ENCODE measurements around the gene PDPR.
A peak's percentile ranks its signal among the peaks of the same experiment; 100 is the strongest.
"Not testable (repeated sequence)": the region's sequence is repeated elsewhere in the genome, so short reads cannot be mapped to it uniquely, and the experiment has no call there.

Gene PDPR

DNA sequence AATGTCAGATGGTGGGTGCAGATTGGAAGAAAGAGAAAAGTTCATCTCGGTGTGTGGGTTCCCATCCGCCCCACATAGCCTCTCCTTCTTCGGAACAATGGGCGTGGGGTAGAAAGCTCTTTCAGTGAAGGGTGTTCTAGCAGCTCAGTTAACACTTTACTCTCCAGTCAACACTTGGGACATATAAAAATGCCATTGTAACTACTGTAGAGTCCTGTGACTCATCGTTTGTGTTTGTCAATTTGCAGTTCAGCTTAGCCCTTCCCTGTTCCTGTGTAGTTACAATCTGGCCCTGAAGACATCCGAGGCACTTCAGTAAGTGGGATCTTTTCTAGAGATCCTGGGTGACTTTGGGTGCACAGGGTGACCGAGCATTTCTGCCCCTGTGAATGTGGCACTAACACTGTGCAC, 47.9 kb downstream of the PDPR start:
- peak; percentile 81 for DNase-seq (ENCODE audit: low spot score)

DNA sequence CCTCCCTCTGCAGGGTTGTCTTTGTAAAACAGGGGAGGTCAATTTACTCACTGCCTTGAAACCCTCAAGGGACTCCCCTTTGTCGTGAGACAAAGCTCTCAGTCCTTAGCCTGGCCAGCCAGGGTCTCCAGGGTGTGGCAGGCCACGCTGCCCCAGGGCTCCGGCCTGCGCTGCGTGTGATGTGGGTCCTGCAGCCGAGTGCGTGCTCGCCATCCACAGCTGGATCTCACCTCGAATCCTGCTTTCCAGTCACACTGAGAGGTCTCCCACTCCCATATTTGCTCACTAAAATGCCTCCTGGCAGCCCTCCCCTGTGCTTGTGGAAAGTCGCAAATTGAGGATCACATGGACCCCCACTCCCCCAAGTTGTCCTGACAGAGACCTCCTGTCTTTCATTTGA, 49.5 kb downstream of the PDPR start:
- DNase-seq (ENCODE audit: low spot score) = no peak

DNA sequence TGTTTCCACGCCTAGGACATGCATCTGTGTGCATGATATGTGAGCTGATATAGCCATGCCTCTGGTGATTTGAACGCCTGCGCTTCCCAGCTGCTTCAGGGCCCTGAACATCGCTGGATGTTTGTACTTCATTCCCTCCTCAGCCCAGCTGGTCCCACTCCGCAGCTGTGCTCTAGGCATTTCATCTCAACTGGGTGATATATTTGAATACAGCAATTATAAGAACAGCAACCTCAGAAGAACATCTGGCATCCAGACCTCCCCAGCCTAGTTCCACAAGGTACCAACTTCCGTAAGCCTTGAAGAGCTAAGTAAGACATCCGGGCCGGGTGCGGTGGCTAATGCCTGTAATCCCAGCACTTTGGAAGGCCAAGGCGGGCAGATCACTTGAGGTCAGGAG, 52.6 kb downstream of the PDPR start:
- DNase-seq (ENCODE audit: low spot score) = not testable (repeated sequence)

DNA sequence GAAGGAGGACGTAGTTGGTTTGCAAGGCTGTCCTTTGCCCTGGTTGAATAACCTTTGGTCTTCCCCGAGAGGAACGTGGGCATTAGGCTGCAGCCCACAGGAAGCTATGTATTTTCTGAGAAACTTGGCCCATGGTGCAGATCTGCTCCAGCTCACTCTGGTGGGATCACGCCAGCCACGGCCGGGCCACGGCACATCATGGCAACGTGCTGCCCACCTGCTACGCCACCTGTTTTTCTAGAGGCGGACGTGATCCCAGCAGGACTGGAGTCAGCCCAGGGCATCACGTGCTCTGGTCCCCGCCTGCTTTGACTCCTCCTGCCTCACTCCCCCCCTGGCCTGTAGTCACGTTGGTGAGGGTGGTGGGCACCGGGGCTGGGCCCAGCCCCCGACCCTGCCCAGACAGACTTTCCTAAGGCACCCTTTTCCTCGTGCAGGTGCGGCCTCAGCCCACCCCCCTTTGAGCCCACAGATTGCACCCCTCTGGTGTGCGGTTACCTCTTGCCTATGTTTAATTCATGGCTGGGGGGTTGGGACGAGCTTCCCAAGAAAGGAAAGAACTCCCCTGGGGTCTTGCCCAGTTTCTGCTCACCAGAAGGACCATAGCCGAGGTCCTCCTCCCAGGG, 59.2 kb downstream of the PDPR start, which contains the start of gene CLEC18C:
TSS of gene CLEC18C (plus strand) at position 576 of the 626 bp plus-strand sequence. CDS start 492 bp downstream, outside the sequence.
- not testable (repeated sequence) for DNase-seq (ENCODE audit: low spot score)

DNA sequence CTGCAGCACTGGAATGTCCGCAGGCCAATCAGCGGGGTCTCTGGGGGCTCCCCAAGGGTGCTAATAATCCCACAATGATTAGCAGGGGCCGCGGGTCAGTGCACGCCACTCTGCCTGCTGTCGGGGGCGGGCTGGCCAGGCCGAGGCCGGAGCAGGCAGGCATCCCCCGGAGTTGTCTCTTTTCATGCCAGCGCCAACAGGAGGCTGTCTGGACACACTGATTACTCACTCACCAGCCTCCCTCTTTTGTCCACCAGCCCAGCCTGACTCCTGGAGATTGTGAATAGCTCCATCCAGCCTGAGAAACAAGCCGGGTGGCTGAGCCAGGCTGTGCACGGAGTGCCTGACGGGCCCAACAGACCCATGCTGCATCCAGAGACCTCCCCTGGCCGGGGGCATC, 59.8 kb downstream of the PDPR start:
- not testable (repeated sequence) for DNase-seq (ENCODE audit: low spot score)

DNA sequence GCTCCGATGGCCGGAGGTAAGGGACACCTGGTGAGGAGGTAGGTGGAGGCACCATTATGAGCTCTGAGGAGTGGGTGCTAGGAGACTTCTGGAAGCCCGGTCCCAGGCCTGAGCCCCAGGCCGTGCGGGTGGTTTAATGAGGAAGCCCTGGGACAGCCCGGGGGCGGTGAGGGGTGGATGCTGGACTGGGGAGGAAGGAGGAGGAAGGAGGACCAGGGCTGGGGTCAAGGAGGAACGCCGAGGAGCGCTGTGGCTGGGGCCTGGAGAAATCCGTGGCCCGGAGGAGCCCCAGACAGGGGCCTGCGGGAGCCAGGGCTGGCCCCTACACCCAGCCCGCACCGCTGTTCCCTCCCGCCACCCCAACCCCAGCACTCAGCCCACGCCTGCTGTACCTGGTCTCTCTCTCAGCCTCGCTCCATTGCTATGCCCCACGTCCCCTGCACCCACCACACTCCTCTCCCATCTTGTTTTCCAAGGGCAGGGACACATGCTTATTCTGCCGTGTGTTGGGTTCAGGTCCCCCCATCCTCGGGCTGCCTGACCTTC, 60.3 kb downstream of the PDPR start:
- DNase-seq (ENCODE audit: low spot score) = not testable (repeated sequence)

DNA sequence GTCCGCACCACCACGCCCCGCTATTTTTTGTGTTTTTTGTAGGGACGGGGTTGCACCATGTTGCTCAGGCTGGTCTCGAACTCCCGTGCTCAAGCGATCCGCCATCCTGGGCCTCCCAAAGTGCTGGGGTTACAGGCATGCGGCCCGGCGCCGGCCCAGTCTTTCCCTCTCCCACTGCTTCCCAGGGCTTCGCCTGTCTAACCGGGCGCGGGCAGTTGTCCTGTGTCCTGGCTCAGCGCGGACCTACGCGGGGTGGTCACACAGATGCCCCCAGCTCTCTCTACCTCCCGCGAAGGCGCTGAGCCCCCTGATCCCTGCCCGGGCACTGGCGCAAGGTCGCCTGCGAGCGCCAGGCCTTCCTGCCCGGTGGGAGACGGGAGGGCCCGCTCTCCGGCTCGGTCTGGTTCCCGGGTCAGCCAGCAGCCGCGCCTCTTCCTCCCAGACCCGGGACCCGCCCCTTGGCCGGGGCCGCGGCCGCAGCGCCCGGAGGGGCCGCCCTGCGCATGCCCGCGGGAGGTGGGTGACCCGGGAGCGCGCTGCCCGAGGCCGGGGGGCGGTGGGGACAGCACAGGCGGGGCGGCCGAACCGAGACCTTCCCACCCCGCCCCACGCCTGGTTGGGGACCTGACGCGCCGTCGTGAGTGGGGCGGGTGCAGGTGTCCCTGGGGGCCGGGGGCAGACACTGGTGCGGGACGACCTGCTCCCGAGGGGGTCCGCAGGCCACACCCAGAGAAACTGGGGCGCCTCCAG, 73.9 kb downstream of the PDPR start:
- not testable (repeated sequence) for DNase-seq (ENCODE audit: low spot score)

DNA sequence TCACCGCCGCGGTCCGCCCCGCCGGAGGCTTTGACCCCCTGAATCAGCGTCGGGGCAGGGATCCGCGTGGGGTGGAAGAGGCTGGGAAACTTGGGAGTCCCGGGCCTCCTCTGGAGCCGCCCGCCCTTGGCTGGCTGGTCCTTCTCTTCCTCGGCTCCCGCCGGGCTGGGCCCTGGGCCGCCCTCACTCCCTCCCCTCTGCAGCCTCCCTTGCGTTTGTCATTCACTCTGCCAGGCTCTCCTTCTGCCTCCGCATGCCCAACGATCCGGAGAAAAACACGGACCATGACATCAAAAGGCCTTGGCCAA, 74.4 kb downstream of the PDPR start:
- DNase-seq (ENCODE audit: low spot score) = not testable (repeated sequence)

DNA sequence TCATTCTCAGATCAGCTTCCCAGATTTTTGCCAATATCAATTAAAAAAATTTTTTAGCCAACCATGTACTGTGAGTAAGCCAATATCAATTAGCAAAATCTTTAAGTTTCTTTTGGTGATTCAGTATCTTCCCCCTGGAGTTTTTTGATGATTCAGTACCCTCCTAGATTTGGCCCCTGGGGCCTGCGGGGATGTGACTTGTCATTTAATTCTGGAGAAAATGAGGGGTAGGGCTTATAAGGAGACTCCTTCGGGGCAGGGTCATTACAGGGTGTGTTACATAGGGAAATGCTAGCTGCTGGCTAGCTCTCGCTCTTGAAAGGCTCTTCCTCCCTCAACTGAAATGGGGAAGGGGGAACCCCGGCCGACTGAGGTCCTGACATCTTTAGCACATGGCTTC, 76.4 kb downstream of the PDPR start:
- not testable (repeated sequence) for DNase-seq (ENCODE audit: low spot score)

DNA sequence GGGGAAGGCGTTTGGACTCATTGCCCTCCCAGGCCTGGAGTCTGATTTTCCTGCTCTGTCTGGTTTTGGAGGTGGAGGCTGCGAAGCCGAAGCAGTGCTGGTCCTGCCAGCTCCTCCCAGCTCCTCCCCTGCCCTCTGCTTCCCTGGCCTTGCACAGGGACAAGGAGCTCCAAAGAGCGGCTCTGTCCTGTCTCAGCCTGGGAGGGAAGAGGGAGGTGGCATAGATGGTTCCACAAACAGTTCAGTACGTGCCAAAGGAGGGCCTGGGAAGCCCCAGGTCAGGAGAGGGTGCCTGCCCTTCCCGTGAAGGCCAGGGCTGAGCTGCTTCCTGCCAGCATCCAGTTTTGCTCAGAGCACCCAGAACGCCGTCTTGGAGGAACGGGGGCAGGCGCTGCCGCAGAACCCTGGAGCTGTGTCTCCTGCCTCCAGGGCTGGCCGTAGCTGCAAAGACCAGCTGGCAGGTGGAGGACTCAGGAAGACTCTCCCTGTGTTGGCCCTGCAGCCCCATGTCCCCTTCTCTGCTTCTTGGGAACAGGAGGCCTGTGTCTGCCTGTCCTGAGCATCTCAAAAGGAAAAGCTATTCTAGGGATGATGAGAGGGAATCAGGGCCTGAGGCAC, 82.7 kb downstream of the PDPR start:
- not testable (repeated sequence) for DNase-seq (ENCODE audit: low spot score)

DNA sequence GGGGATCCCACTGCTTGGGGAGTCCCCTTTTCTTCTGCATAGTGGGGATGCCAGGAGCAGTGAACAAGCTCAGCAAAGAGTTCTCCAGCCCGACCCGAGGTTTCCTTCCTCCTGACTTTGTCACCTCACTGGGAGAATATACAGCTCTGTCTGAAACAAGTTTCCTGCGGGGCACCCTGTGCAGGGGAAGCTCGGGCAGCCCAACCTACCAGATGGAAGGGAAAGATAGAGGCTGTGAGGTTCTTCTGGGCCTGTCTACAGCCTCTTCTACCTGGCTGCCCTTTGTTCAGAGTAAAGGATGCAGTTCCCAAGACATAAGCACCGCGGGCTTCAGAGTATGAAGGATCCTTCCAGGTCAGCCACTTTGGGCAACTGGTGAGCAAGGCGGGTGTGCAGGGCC, 83.5 kb downstream of the PDPR start:
- DNase-seq (ENCODE audit: low spot score) = not testable (repeated sequence)

DNA sequence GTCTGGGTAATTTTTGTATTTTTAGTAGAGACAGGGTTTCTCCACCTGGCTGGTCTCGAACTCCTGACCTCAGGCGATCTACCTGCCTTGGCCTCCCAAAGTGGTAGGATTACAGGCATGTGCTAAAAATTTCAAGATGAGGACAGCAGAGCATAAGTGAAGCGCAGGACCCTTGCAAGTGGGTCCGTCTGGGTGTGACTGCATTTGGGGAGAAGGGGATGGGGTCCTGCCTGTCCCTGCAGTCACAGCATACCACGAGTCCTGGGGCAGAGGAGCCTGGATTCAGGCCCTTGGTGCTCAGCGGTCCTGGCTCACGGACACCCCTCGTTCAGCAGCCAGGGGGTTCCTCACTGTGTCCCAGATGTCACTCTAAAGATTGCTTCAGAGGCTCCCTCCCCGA, 84.1 kb downstream of the PDPR start:
- not testable (repeated sequence) for DNase-seq (ENCODE audit: low spot score)

DNA sequence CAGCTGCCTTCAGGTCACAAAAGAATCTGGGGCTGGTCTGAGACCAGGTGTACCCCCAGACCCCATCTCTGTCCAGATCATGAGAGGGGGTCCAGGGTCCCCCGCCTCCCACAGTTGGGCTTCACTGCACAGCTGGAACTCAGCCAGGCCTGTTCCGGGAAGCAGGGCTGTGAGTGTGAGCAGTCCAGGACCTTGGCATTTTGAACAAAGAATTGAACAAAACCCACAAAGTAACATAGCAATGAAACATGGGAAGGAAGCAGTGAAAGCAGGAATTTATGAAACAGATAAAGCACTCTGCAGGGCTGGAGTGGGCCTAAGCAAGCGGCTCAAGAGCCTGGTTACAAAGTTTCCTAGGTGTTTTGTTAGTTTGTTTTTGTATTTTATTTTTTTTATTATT, 84.5 kb downstream of the PDPR start:
- DNase-seq (ENCODE audit: low spot score) = peak; percentile 1

DNA sequence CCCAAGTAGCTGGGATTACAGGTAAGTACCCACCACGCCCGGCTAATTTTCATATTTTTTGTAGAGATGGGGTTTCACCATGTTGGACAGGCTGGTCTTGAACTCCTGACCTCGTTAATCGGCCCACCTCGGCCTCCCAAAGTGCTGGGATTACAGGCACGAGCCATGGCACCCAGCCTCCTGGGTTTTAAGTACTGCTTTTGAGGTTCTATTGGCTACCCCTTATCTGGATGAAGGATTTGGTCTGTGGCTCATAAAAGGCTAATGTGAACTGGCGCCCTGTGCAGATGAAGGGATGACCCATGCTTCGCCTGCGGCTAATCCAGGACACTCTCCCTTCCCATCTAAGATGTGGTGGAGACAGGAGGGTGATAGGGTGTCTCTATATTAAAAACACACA, 85.0 kb downstream of the PDPR start:
- not testable (repeated sequence) for DNase-seq (ENCODE audit: low spot score)

DNA sequence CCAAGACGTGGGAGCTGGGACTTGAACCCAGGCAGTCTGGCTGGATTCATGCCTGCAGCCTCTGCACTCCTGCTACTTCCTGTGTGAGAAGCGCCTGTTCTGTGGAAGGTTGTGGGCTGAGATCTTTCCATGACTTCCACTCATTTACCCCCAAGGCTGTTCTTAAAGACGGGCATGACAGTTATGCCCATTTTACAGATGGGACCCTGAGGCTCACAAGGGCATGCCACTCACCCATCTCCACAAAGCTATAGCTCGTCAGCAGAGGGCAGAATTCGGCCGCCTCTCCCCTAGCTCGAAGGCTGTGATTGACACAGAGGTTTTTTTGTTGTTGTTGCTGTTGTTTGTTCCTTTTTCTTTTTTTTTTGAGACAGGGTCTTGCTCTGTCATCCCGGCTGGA, 85.9 kb downstream of the PDPR start:
- DNase-seq (ENCODE audit: low spot score) = not testable (repeated sequence)

DNA sequence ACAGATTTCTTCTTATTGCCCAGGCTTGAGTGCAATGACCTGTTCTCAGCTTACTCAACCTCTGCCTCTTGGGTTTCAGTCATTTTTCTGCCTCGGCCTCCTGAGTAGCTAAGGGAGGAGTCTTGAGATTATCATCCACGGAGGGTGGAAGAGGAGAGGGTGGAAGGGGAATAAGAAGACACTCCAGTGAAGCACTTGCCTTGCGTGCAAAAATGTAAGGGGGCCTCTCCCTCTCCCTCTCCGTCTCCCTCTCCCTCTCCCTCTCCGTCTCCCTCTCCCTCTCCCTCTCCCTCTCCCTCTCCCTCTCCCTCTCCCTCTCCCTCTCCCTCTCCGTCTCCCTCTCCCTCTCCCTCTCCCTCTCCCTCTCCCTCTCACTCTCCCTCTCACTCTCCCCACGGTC, 89.4 kb downstream of the PDPR start:
- not testable (repeated sequence) for DNase-seq (ENCODE audit: low spot score)

DNA sequence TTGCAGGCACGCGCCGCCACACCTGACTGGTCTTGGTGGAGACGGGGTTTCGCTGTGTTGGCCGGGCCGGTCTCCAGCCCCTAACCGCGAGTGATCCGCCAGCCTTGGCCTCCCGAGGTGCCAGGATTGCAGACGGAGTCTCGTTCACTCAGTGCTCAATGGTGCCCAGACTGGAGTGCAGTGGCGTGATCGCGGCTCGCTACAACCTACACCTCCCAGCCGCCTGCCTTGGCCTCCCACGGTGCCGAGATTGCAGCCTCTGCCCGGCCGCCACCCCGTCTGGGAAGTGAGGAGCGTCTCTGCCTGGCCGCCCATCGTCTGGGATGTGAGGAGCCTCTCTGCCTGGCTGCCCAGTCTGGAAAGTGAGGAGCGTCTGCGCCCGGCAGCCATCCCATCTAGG, 89.9 kb downstream of the PDPR start:
- not testable (repeated sequence) for DNase-seq (ENCODE audit: low spot score)

DNA sequence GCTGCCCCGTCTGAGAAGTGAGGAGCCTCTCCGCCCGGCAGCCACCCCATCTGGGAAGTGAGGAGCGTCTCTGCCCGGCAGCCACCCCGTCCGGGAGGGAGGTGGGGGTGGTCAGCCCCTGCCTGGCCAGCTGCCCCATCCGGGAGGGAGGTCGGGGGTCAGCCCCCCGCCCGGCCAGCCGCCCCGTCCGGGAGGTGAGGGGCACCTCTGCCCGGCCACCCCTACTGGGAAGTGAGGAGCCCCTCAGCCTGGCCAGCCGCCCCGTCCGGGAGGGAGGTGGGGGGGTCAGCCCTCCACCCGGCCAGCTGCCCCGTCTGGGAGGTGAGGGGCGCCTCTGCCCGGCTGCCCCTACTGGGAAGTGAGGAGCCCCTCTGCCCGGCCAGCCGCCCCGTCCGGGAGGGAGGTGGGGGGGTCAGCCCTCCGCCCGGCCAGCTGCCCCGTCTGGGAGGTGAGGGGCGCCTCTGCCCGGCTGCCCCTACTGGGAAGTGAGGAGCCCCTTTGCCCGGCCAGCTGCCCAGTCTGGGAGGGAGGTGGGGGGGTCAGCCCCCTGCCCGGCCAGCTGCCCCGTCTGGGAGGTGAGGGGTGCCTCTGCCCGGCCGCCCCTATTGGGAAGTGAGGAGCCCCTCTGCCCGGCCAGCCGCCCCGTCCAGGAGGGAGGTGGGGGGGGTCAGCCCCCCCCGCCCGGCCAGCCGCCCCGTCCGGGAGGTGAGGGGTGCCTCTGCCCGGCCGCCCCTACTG, 90.7 kb downstream of the PDPR start:
- DNase-seq (ENCODE audit: low spot score) = not testable (repeated sequence)

DNA sequence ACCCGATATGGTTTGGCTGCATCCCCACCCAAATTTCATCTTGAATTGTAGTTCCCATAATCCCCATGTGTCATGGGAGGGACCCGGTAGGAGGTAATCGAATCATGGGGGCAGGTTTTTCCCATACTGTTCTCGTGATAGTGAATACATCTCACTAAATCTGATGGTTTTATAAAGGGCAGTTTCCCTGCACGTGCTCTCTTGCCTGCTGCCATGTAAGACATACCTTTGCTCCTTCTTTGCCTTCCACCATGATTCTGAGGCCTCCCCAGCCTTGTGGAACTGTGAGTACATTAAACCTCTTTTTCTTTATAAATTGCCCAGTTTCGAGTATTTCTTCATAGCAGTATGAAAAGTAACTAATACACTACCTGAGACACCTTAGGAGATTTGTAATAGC, 92.2 kb downstream of the PDPR start:
- DNase-seq (ENCODE audit: low spot score) = not testable (repeated sequence)

Data from AG08395 (cell line).